ENCODE results near the gene TNS2.
A peak's percentile ranks its signal among the peaks of the same experiment; 100 is the strongest.

- TF ChIP-seq POLR2A (IDR thresholded peaks at IDR 0.05) (peak in 1 of 2 donors; percentile 62), CTCF (IDR thresholded peaks at IDR 0.05) (no peak)
These were observed 43.7 kb upstream of the TNS2 start, which contains the start of gene EIF4B for GRCh38 chr12:53005986-53006809.

All from heart left ventricle (tissue), 13 donors.